Heart left ventricle (tissue), 13 donors: ENCODE results near the gene EIPR1.

Source experiments
- POLR2A ChIP-seq, 2 donors: fragments of 450-650 bp; IDR thresholded peaks; one replicate each; pipeline ENCODE4 v1.6.1; 2017; ENCODE audit warnings: antibody characterized with exemption in 2 of 2, mild to moderate bottlenecking in 2 of 2, moderate library complexity in 2 of 2
- TF ChIP-seq, protein P1 (sequence below), 12 donors: fragments of 200-600 bp; sonication (generic) in 4 of 12; IDR thresholded peaks; one replicate each; pipeline versions ENCODE4 v1.5.0 to v1.8.0; 2018 to 2022; ENCODE audit warnings: antibody characterized with exemption in 12 of 12, mild to moderate bottlenecking in 5 of 12
- donor health status: ischemic (EF 13 %, LVEDD 7.1; RV severe dilation, severe dysfunction).
- donor health status: DM: no; HTN: yes; CAD: no.
- donor health status: DM: no; HTN: no; CAD: no.
- donor health status: ischemic (EF 25% LVEDD 6.9; RV normal size, moderate dysfunction).
- donor health status: ischemic (EF 25% LVEDD 5.7; RV mildly dilated, moderate dysfunction).
- donor health status: ischemic (EF 35%, LVEDD 5.7; RV mildly dilated, moderate dysfunction).
- donor health status: nonischemic (EF 11% LVEDD 7.7; RV severe dilation, severe dysfunction).
- donor health status: DM: yes; HTN: yes; CAD: no.
- donor health status: PGD.
- donor health status: ischemic (EF 29% LVEDD 5.4; RV normal size, mild dysfunction).
- donor health status: nonischemic (EF 23%, LVEDD 6.1; RV moderate dilation, normal function).

DNA sequence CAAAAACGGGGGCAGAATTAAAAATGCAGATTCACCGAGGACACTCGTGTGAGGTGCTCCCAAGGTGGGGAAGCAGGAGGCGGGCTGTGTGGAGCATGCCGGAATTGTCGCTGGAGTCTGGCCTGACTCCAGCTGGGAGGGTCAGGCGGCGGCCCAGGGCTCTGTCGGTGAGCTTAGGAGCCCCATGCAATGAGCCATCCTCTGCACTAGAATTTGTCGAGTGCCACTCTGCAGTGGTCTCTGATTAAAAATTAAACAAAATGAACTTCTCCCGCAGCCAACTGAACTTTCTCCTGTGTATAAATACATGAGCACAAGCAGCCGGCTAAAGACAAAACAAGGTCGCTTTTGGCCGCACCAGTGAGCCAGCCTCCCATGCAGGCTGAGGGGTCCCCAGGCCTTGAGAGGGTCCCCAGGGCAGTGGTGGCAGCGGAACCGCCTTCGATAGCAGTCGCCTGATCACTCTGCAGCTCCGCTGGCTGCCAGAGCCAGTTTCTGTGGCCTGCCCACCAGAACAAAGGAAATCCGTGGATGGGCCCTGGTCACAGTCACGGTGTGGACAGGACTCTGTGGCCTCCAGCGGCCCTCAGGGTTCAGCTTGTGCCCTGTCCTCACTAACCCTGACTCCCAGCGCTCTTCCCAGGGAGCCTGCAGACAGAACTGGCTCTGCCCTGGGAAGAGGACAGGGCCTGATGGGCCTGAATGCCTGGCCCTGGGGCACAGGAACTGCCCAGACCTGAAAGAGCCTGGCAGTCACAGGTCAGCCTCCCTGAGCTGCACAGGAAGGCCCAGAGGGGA lies 201.3 kb downstream of the EIPR1 start:
- TF ChIP-seq, protein P1, sequence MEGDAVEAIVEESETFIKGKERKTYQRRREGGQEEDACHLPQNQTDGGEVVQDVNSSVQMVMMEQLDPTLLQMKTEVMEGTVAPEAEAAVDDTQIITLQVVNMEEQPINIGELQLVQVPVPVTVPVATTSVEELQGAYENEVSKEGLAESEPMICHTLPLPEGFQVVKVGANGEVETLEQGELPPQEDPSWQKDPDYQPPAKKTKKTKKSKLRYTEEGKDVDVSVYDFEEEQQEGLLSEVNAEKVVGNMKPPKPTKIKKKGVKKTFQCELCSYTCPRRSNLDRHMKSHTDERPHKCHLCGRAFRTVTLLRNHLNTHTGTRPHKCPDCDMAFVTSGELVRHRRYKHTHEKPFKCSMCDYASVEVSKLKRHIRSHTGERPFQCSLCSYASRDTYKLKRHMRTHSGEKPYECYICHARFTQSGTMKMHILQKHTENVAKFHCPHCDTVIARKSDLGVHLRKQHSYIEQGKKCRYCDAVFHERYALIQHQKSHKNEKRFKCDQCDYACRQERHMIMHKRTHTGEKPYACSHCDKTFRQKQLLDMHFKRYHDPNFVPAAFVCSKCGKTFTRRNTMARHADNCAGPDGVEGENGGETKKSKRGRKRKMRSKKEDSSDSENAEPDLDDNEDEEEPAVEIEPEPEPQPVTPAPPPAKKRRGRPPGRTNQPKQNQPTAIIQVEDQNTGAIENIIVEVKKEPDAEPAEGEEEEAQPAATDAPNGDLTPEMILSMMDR (IDR thresholded peaks at IDR 0.05), result no peak
- TF ChIP-seq POLR2A (IDR thresholded peaks at IDR 0.05), result no peak
